Stimulated activated memory B cell treated with anti-CD40 and anti-IgM and Interleukin-4, amounts not matched to agents 10 μg/mL and 1 μg/mL and 100 μg/mL, for 72 hours (primary cell): ENCODE results near the gene TTC23.
A peak's percentile ranks its signal among the peaks of the same experiment; 100 is the strongest.
"Not testable (repeated sequence)": the region's sequence is repeated elsewhere in the genome, so short reads cannot be mapped to it uniquely, and the experiment has no call there.

ENCODE experiments used
- ATAC-seq: fragments of 150-1000 bp; cut with Tn5 transposase; 2 replicates; pipeline ENCODE4 v1.10.0; 2021
- H3K27ac Mint-ChIP-seq: one replicate; pipeline ENCODE4 v1.8.0; 2022; ENCODE audit warnings: mild to moderate bottlenecking, mixed read lengths
- H3K27me3 Mint-ChIP-seq: one replicate; pipeline ENCODE4 v1.8.0; 2022; ENCODE audit warnings: mixed read lengths
- H3K36me3 Mint-ChIP-seq: one replicate; pipeline ENCODE4 v1.8.0; 2022; ENCODE audit warnings: mixed read lengths
- H3K4me1 Mint-ChIP-seq: one replicate; pipeline ENCODE4 v1.8.0; 2022; ENCODE audit warnings: mixed read lengths
- H3K4me3 Mint-ChIP-seq: one replicate; pipeline ENCODE4 v1.8.0; 2022; ENCODE audit warnings: mild to moderate bottlenecking, moderate library complexity, mixed read lengths
- H3K9me3 Mint-ChIP-seq: one replicate; pipeline ENCODE4 v1.8.0; 2022; ENCODE audit warnings: mixed read lengths

The TTC23 gene

GRCh38 chr15:99232740-99233139 lies 16.6 kb downstream of the TTC23 start:
- no peaks in the 10 kb centered on the region for H3K36me3 Mint-ChIP-seq
- H3K27me3 Mint-ChIP-seq: peaks cover 25% of the 10 kb centered on the region
- no peaks in the 10 kb centered on the region for H3K4me1 Mint-ChIP-seq
- no peak overlapping the region for H3K27ac Mint-ChIP-seq
- no peak overlapping the region for H3K4me3 Mint-ChIP-seq
- H3K9me3 Mint-ChIP-seq: peaks cover 5% of the 10 kb centered on the region
- no peak for ATAC-seq

DNA sequence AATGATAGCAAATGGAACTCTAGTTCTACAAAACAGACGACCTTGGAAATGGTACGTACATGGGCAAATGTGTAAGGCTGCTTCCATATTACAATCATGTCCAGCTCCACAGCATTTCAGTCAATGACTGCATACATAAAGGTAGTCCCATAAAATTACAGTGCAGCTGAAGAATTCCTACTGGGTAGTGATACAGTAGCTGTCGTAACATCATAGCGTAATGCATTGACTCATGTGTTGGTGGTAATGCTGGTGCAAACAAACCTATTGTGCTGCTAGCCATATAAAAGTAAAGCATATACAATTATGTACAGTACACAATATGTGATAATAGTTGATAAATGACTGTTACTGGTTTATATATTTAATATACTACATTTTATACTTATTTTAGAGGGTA lies 18.5 kb downstream of the TTC23 start:
- Mint-ChIP-seq H3K27ac (no peak overlapping the region), H3K9me3 (peaks cover 3% of the 10 kb centered on the region), H3K27me3 (peaks cover 9% of the 10 kb centered on the region), H3K4me1 (no peaks in the 10 kb centered on the region), H3K4me3 (no peak overlapping the region), H3K36me3 (no peaks in the 10 kb centered on the region)
- no peak for ATAC-seq

DNA sequence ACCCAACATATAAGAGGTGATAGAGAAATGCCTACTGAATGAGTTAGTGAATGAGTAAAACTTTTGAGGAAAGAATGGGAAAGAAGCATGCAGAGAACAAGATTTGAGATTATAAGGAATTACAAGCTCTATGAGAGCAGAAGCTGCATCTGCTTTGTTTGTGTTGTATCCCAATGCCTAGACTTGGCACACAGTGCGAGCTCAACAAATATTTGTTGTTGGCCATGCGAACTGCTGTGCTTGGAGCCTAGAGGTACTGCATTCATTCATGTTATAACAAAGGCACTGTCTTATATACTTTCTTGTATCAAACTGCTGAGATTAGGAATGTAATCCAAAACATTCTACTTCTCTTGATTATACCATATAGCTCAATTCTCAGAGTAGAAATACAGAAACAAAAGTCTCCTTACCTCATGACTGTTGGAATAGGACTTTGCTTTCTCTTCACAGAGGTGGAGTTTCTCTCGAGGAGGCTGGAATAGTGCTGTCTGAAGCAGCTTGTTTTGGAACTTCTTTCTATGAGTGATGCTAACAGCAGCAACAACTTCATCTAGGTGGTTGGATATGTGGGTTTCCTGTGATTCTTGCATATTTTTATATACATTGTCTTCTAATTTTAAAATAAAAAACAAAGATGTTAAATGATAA lies 21.1 kb downstream of the TTC23 start:
- Mint-ChIP-seq H3K27ac (no peak overlapping the region), H3K36me3 (no peaks in the 10 kb centered on the region), H3K4me1 (no peaks in the 10 kb centered on the region)

GRCh38 chr15:99226802-99227201 lies 22.6 kb downstream of the TTC23 start:
- ATAC-seq: no peak
- Mint-ChIP-seq H3K27me3 (peaks cover 9% of the 10 kb centered on the region), H3K36me3 (no peaks in the 10 kb centered on the region), H3K4me1 (no peaks in the 10 kb centered on the region), H3K9me3 (no peaks in the 10 kb centered on the region), H3K4me3 (no peak overlapping the region), H3K27ac (no peak overlapping the region)

More for the DNA sequence above, 21.1 kb downstream of the TTC23 start:
- Mint-ChIP-seq H3K27me3 (peaks cover 9% of the 10 kb centered on the region), H3K9me3 (peaks cover 3% of the 10 kb centered on the region), H3K4me3 (no peak overlapping the region)
- no peak for ATAC-seq

DNA sequence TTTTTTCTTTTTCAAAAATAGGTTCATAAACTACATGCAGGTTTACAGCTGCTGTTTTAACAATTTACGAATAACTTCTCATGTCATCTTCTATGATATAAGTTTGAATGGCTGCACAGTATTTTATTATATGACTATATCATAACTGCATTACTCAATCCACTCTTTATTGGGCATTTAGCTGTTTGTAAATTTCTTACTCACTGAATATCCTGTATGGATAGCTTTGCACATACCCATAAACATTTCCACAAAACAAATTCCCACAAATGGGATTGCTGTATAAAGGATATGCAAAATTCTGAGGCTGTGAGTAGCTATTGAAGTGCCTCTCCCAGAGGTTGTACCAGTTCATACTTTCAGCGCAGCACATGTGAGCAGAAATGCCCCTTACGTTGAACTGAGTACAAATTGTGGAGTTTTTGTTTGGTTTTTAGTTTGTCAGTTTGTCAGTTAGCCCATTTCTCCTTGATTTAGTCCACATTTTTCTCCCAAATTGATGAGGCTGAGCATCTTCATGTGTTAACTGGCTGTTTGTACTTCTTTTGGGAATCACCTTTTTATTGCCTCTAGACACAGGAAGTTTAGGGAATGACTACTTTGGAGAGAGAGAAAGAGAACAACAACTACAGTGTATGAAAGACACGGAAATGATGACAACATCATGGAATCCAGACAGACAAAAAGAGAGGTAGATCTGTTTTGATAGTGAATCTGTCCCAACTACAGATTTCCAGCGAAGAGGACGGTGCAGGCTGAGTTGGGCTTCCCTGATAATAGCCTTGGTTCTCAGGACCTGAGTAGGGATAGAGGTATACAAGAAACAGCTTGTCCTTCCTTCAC lies 24.8 kb downstream of the TTC23 start:
- H3K4me1 Mint-ChIP-seq: no peaks in the 10 kb centered on the region
- peaks cover 7% of the 10 kb centered on the region for H3K27me3 Mint-ChIP-seq
- H3K9me3 Mint-ChIP-seq: no peaks in the 10 kb centered on the region
- H3K27ac Mint-ChIP-seq: no peak overlapping the region
- no peaks in the 10 kb centered on the region for H3K36me3 Mint-ChIP-seq
- no peak overlapping the region for H3K4me3 Mint-ChIP-seq
- ATAC-seq: no peak

DNA sequence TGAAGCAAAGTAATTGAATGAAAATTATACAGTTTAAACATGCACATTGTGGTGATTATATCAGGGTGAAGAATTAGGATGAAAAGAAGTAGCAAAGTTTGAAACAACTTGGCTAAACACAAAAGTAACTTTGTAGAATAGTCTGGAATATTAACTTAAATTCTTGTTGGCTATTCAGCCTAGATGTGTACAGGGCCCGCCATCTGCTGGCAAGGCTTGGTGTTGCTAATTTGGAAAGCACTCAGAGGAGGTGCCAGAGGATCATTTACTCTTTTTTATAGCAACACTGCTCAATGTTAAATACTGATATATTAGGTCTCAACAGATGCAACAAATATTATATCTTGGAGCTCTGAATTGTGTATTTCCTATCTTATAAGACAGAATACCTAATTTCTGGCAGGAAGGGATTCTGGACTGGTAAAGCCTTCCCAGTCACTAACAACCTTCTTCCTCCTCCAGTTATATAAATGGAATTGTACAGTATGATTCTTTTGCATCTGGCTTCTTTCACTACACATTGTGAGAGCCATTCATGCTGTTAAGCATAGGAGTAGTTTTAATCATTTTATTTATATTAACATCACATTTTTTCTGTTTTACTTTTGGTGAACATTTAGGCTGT lies 36.1 kb downstream of the TTC23 start:
- Mint-ChIP-seq H3K36me3 (no peaks in the 10 kb centered on the region), H3K9me3 (no peaks in the 10 kb centered on the region), H3K4me1 (no peaks in the 10 kb centered on the region), H3K27ac (no peak overlapping the region), H3K27me3 (peaks cover 19% of the 10 kb centered on the region), H3K4me3 (no peak overlapping the region)
- ATAC-seq: peak; percentile 70

DNA sequence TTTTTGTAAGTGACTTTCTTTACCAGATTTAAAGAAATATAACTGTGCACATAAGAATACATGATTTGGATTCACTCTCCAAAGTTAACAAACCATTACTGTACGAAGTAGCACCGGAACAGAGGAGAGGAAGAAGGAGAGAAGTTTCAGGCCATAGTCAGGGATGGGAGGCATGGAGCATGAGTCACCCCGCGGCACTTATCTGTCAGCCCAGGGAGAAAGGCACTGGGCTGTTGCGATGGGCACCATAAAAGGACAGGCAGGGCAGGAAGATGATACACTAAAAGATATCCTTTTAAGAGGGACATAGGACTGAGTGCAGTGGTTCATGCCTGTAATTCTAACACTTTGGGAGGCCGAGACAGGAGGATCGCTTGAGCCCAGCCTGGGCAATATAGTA lies 37.0 kb downstream of the TTC23 start:
- no peaks in the 10 kb centered on the region for H3K4me1 Mint-ChIP-seq
- H3K27me3 Mint-ChIP-seq: peaks cover 13% of the 10 kb centered on the region
- H3K36me3 Mint-ChIP-seq: no peaks in the 10 kb centered on the region
- no peak overlapping the region for H3K4me3 Mint-ChIP-seq
- ATAC-seq: no peak
- no peaks in the 10 kb centered on the region for H3K9me3 Mint-ChIP-seq
- H3K27ac Mint-ChIP-seq: no peak overlapping the region

- no peaks in the 10 kb centered on the region for H3K9me3 Mint-ChIP-seq
- no peak overlapping the region for H3K27ac Mint-ChIP-seq
- ATAC-seq: no peak
- H3K4me3 Mint-ChIP-seq: no peak overlapping the region
- H3K27me3 Mint-ChIP-seq: peaks cover 13% of the 10 kb centered on the region
- H3K36me3 Mint-ChIP-seq: no peaks in the 10 kb centered on the region
- no peaks in the 10 kb centered on the region for H3K4me1 Mint-ChIP-seq
These were observed 37.5 kb downstream of the TTC23 start for GRCh38 chr15:99211926-99212325.

DNA sequence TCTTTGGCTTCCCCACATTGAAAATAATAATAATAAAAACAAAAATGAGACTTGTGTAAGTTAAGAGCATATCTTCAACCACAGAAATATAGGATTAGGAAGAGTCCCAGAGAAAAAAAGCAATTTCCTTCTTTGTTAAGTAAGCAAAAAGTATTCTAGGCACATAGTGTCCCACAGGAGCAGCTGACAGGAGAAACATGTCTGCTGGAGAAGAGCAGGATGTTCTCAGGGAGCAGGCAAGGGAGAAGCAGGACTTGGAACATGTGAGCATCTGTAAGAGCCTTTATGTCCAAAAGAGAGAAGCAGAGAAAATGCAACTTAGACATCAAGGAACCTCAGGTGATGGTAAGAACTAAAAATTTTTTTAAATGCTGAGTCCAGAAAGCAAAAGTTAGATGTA lies 39.0 kb downstream of the TTC23 start:
- ATAC-seq: no peak
- Mint-ChIP-seq H3K9me3 (no peaks in the 10 kb centered on the region), H3K4me3 (no peak overlapping the region), H3K27me3 (peaks cover 17% of the 10 kb centered on the region), H3K36me3 (no peaks in the 10 kb centered on the region), H3K27ac (no peak overlapping the region), H3K4me1 (no peaks in the 10 kb centered on the region)

GRCh38 chr15:99209326-99209725 lies 40.1 kb downstream of the TTC23 start:
- Mint-ChIP-seq H3K4me3 (no peak overlapping the region), H3K9me3 (no peaks in the 10 kb centered on the region), H3K27ac (no peak overlapping the region), H3K27me3 (peaks cover 14% of the 10 kb centered on the region), H3K4me1 (no peaks in the 10 kb centered on the region), H3K36me3 (no peaks in the 10 kb centered on the region)
- no peak for ATAC-seq

- Mint-ChIP-seq H3K4me3 (no peak overlapping the region), H3K9me3 (no peaks in the 10 kb centered on the region), H3K36me3 (no peaks in the 10 kb centered on the region), H3K27ac (no peak overlapping the region), H3K4me1 (no peaks in the 10 kb centered on the region), H3K27me3 (peaks cover 14% of the 10 kb centered on the region)
- ATAC-seq: no peak
These were observed 41.7 kb downstream of the TTC23 start for GRCh38 chr15:99207672-99208071.

DNA sequence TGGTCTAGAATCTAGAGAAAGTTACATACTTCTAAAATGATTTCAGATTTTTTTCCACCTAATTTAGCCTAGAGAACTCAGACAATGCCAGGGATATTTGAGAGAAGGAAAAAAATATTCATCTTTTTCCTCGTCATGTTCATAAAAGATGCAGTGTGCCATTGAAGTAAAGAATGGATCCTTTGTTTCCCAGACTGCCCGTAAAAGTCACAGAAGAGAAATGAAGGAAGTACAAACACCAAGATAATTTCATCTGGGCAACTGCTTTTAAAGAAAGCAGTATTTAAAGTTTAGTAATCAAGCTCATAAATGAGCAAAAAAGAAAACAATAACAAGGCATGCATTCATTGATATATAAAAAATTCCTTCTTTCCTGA lies 47.2 kb downstream of the TTC23 start:
- H3K27ac Mint-ChIP-seq: no peak overlapping the region
- no peaks in the 10 kb centered on the region for H3K36me3 Mint-ChIP-seq
- no peak overlapping the region for H3K4me3 Mint-ChIP-seq
- no peaks in the 10 kb centered on the region for H3K4me1 Mint-ChIP-seq
- ATAC-seq: no peak
- peaks cover 3% of the 10 kb centered on the region for H3K9me3 Mint-ChIP-seq
- H3K27me3 Mint-ChIP-seq: peaks cover 14% of the 10 kb centered on the region

DNA sequence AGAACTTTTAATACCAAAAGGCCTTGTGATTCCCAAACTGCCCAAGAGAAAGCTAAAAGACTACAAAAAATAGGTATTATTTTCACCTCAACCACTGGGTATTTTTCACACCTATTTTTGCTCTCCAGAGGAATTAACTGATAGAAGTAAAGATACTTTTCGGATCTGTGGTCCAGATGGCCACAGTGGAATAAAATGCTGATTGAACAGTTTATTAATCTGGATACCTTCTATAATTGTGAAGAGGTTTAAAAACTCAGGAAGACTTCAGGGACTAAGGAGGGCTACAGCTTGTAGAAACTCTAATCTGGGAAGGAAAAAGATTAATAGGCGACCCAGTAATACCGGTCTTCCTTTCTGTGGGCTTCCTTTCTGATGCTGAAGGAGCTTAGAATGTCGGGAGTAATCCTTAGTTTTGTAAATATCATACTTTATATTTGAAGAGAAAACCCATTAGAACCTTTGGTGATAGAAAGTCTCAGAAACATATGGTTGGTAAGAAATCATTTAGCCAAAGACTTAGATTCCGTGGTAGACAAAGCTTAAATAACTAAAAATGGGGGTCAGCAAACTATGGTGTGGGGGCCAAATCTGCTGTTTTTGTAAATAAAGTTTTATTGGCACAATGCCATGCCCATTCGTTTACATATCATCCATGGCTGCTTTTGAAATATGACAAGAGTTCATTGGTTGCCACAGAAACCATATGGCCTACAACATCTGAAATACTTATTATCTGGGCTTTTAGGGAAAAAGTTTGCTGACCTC lies 47.8 kb downstream of the TTC23 start:
- Mint-ChIP-seq H3K36me3 (no peaks in the 10 kb centered on the region), H3K9me3 (peaks cover 3% of the 10 kb centered on the region), H3K27ac (no peak overlapping the region), H3K4me1 (no peaks in the 10 kb centered on the region), H3K4me3 (no peak overlapping the region), H3K27me3 (peaks cover 10% of the 10 kb centered on the region)
- ATAC-seq: no peak

DNA sequence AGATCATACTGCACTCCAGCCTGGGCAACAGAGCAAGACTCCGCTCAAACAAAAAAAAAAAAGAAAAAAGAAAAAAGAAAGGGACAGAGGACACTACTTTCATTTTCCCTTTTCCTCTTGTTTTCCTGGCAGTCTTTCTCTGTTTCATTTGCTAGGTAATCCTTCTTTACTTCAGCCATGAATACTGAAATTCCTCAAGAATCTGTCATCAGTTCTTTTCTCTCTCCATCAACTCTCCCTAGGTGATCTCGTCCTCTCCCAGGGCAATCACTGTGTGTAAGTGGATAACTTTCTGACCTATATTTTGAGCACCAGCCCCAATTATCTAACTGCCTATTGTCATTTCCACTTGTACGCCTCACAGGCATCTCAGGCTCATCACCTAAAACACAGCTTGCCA lies 51.5 kb downstream of the TTC23 start:
- Mint-ChIP-seq H3K4me3 (no peak overlapping the region), H3K36me3 (no peaks in the 10 kb centered on the region), H3K9me3 (peaks cover 3% of the 10 kb centered on the region), H3K27ac (no peak overlapping the region), H3K4me1 (no peaks in the 10 kb centered on the region), H3K27me3 (no peaks in the 10 kb centered on the region)
- ATAC-seq: no peak

- H3K36me3 Mint-ChIP-seq, H3K27me3 Mint-ChIP-seq, H3K4me3 Mint-ChIP-seq, H3K9me3 Mint-ChIP-seq, H3K27ac Mint-ChIP-seq, ATAC-seq, H3K4me1 Mint-ChIP-seq: not testable (repeated sequence)
These were observed 57.2 kb downstream of the TTC23 start for GRCh38 chr15:99192181-99192580.
